Thyroid gland (tissue), 4 donors: ENCODE measurements around the gene TMEM120A.

Experiments used
- POLR2A ChIP-seq, 2 donors: fragments of 450-650 bp; IDR thresholded peaks; one replicate each; pipeline ENCODE4 v1.6.1; 2017; ENCODE audit warnings: antibody characterized with exemption in 2 of 2, mild to moderate bottlenecking in 2 of 2, moderate library complexity in 1 of 2
- TF ChIP-seq, protein P1 (sequence below), 6 experiments: fragments of 200-600 bp in 3 of 6; fragments of 450-650 bp in 3 of 6; sonication (generic) in 3 of 6; IDR thresholded peaks; one replicate each; pipeline ENCODE4 v1.5.1; 2016 to 2019; ENCODE audit warnings: antibody characterized with exemption in 6 of 6, mild to moderate bottlenecking in 2 of 6, inconsistent platforms in 1 of 6, moderate library complexity in 1 of 6

DNA sequence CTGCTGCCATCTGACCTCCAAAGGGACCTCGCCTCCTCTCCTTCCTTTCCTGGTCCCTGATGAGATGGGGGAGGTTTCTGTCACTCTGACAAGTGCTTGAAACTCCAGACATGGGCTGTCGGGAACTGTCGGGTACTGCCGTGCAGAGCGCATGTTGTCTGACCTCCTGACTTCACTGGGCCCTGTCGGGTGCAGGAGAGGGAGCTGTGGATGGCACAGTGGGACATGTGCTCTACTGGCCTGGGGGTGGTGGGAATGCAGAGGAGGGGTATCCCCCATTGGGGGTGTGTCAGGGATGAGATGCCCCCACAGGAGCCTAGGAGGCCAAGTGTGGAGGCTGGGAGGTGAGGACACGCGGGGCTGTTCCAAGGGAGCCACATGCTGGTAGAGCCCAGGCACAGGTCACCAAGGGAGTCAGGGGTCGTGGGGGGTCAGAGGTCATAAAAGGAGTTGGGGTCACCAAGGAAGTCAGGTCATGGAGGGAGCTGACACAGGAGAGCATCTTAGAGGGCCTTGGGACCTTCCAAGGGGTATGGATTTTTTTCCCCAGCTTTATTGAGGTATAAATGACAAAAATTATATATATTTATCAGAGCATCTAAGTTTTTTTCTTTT, 30.9 kb downstream of the TMEM120A start:
- TF ChIP-seq, protein P1, sequence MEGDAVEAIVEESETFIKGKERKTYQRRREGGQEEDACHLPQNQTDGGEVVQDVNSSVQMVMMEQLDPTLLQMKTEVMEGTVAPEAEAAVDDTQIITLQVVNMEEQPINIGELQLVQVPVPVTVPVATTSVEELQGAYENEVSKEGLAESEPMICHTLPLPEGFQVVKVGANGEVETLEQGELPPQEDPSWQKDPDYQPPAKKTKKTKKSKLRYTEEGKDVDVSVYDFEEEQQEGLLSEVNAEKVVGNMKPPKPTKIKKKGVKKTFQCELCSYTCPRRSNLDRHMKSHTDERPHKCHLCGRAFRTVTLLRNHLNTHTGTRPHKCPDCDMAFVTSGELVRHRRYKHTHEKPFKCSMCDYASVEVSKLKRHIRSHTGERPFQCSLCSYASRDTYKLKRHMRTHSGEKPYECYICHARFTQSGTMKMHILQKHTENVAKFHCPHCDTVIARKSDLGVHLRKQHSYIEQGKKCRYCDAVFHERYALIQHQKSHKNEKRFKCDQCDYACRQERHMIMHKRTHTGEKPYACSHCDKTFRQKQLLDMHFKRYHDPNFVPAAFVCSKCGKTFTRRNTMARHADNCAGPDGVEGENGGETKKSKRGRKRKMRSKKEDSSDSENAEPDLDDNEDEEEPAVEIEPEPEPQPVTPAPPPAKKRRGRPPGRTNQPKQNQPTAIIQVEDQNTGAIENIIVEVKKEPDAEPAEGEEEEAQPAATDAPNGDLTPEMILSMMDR (IDR thresholded peaks at IDR 0.05): no peak
- no peak for TF ChIP-seq POLR2A (IDR thresholded peaks at IDR 0.05)
